GM10847 (cell line): Measurements from ENCODE around the gene ZXDC.

Source experiments
- POLR2A ChIP-seq: IDR thresholded peaks from 2 replicates; pipeline ENCODE4 v1.6.1; 2011; ENCODE audit not compliant: insufficient read length; ENCODE audit errors: extremely low read depth

The ZXDC gene

DNA sequence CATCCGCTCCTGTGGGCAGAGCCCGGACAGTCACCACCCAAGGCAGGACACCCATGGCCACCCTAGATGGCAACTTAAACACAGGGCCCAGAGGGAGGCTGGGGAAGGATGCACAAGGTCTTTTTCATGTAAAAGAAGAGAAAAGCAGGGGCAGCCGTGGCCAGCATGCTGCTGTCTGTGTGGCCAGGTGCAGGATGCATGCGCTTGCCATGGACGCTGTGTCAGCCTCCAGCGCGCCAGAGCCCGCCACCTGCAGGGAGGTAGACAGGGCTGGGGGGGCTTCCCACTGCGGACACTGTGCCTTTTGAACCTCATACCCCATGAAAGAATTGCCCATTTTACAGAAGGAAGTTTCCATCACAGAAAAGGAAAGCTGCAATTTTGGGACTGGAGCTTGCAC lies 23.7 kb upstream of the ZXDC start:
- no peak for TF ChIP-seq POLR2A

DNA sequence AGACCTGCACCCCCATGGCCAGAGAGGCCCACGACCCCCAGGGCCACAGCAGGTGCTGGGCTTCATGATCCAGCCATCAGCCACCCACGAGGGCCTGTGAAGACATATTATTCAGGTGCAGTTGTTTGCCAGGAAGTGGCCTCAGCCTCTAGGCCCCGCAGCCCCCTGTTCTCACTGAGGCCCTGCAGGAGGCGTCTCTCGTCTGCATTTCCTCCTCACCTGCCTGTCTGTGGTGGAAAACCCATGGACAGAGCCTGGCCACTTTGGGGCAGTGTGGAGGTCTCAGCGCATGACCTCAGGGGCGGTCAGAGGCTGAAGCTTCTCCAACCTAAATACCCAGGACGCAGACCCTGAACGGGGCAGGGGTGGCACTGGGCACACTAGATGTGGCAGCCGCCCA lies 23.2 kb upstream of the ZXDC start:
- TF ChIP-seq POLR2A = no peak

DNA sequence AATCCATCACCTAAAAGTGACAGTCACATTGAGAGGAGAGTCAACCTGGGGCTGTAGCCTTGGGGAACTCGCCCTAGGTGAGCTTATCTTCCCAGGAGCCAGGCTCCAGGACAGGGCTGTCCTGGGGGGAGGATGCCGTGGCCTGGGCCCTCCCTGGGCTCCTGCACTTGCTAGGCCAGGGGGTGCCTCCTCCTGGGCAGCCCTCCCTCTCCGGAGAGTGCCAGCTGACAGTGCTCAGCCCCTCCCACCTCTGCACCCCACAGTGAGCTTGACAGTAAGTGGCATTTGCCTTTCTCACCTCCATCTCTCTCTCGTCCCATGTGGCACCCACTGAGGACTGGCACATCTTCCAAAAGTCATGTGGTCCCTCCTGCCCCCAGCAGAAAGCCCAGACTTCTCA lies 22.8 kb upstream of the ZXDC start:
- no peak for TF ChIP-seq POLR2A

DNA sequence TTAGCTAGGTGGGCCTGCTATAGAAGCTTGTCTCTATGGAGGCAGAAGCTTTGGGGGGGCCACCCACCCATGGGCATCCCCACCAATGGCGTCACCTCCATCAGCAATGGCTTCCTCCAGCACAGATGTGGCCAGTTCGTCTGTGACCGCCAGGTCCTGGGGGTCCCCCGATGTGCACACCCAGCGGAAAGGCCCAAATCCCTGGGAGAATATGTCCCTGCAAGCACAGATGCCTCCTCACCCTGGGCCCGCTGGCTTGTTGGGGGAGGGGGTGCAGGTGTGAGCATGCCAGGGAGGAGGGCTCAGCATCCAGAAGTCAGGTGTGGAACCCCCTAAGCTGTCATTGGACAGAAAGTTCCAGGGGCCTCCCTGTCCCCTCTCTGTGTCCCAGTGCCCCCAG lies 22.3 kb upstream of the ZXDC start:
- TF ChIP-seq POLR2A = no peak

DNA sequence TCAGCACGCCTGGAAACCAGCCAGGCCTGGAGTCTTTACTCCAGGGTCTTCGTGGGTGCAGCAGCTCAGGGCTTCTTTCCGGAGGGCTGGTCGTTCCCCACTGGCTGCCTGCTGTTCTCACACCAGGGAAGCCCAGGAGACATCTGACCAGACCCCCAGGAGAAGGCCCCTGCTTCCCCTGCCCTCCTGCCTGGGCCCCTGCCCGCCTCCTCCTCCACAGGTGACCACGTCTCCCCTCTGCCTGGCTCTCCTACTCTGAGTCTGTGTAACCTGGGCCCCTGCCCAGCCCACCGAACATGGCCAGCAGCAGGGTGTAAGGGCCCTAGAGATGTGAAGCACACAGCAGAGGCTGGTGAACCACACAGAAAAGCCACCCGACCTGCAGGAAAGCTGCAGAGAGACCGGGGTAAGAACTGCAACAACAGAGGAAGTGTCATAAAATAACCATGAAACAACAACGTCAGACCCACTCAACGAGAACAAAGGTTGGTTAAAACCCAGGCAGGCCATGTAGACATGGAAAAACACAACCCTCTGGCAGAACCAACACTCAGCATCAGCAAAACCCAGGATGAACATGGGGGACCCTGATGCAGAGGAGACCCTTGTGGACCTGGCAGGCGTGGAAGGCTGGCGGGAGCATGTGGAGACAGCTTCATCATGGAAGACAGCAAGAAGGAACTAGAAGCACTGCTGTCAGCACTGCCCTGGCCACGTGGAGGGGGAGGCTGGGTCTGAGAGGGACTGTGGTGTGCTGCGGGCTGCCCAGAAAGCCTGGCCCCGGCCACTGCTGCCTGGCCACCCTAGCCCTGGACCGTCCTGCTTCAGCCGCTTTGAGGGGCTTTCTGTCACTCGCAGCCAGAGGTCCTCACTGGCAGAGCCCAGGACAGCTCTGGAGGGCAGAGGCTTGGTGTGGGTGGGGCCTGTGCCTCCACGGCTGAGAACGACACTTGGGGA lies 21.5 kb upstream of the ZXDC start:
- TF ChIP-seq POLR2A = no peak

GRCh38 chr3:126495786-126496185 lies 20.1 kb upstream of the ZXDC start:
- no peak for TF ChIP-seq POLR2A

DNA sequence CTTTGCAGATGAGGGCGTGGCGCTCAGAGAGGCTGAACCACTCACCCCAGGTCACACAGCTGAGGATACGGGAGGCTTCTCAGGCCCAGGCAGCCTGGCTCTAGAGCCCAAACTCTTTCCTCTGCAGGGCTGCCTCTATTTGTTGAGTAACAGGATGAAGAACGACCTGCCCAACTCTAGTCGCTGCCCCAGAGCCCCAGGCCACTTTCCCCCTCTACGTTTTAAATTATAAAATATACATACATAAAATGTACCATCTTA lies 19.2 kb upstream of the ZXDC start:
- no peak for TF ChIP-seq POLR2A

DNA sequence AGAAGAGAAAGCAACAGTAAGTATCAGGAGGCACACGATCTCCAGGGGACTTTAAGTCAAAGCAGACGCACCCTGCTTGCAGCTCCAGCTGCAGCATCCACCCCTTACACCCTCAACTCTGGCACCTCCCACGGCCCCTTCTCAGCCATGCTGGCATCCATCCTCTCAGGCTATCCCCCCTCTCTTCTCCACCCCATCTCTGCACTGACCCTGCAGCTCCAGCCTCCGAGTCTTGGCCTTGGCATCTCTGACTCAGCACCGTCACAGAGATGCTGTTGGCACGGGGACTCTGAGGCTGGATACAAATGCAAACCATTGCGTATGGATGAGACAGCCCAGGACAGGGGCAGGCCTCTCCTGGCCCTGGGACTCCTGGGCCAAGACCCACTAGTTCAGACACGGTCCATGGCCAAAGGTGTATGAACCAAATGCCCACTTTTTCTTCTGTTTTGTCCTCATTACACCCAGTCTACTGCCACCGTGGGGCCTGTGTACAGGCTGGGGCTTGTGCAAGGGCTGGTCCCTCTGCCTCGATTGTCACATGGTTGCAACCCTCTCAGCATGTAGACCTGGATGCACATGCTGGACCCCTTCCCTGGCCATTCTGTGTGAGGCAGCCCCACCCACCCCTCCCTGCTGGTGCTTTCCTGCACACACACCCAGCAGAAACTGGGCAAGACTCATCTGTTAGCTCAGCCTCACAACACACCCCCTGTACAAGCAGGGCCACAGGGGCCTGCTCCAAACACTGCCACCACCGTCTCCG lies 18.7 kb upstream of the ZXDC start:
- TF ChIP-seq POLR2A = no peak

DNA sequence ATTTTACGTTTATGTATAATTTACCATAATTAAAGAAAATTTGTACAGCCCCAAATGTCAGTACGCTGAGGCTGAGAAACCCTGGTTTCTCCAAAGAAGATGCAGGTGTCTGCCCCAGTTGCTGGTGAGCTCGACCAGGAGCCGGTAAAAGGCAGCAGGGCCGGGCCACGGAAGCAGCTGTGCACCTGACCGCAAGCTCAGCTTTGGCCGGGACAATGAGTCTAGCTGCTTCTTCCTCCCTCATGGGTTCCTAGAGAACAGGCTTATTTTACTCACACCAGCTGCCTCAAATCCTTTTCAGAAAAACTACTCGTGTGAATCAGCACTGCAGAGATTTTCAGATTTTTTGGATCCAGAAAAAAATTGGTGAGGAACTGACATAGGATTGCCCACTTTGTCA lies 18.0 kb upstream of the ZXDC start:
- TF ChIP-seq POLR2A = no peak

DNA sequence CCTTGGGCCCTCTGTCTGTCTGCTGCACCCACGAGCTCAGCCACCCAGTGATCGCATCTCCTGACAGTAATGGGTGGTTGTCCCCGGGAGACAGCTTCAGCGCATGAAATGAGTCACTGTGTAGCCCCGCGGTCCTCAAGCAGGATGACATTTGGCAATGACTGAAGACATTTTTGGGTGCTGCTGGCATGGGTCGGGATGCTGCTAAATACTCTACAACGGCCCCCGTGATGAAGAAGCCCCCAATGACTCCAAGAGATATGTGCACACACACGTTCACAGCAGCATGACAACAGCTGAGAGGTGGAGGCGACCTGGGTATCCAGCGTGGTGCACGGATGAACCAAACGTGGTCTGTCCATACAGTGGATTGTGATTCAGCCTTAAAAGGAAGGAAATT lies 17.4 kb upstream of the ZXDC start:
- TF ChIP-seq POLR2A = no peak

DNA sequence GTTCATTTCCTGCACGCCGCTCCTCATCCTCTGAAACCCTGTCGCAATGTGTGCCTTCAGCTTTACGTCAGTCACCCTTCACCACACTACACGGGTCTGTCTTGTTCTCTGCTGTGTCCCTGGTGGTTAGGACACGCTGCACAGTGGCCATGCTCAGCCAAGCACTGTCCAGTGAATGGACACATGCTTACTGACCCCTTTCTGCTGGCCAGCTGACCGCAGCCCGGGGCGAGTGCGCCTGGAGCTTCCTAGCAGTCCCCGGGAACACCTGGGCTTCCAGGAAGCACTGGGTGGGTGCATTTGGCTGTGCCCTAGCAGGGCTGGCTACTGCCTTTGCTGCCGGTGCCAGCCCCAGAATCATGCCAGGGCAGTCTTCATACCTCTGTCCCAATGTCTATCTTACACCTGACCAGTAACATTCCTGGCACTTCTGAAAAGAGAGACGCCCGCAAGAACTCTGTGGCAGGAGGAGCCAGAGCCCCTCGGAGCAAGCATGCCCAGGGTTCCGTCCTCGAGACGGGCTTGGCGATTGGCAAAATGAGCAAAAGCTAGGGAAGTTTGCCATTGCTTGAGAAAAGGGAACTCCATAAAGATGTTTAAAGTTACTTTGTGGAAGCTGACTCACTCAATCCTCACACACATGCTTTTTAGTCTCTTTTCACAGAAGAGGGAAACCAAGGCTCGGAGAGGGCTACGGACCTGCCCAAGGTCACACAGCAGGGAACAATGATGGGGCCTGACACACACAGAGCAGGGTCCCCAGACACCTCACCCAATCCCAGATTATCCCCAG lies 15.7 kb upstream of the ZXDC start:
- no peak for TF ChIP-seq POLR2A

- no peak for TF ChIP-seq POLR2A
Measured at GRCh38 chr3:126490619-126491018, 14.9 kb upstream of the ZXDC start.

GRCh38 chr3:126488886-126489569 lies 13.3 kb upstream of the ZXDC start:
- no peak for TF ChIP-seq POLR2A

DNA sequence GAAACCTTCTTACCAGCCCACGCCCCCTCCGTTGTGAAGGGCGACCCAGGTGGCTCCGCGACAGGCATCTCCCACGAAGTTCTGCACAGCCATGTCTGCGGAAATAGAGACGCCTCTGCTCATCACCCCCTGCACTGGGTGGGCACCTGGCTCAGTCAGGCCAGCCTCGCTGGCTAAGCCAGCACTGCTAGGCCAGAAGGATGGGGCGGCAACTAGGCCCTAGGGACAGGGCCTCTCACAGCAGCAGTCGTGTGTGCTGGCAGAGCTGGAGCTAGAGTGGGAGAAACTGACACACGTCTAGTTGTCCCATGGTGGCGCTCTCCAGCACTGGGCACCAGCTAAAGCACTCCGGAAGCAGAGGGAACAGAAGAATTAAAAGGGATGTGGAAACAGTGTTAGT lies 12.5 kb upstream of the ZXDC start:
- TF ChIP-seq POLR2A = no peak

DNA sequence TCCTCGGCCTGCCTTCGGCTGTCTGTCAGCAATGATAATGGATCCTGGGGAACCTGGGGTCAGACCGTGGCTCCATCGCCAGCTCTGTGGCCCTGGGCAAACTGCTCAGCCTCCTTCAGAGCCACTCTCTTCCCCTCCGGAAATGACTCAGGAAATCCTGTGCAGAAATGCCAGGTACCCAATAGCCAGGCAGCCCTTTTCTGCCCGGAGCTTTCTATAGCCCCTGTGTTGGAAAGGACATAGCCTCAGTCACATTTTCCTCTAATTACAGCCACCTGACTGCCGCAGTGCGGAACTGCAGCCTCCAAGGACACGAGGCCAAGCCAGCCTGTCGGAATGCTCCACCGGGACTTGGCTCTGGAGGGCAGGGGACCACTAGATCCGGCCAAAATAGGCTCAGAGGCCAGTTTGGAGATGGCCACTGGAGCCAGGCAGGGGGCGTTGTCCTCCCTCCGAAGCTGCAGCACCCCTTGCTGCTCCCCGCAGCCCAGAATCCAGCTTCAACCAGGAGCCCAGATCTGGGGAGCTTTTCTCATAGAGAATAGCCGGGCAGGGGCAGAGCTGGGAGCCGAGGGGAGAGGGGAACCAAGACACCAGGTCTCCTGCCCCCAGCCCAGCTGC lies 11.6 kb upstream of the ZXDC start:
- TF ChIP-seq POLR2A = no peak
